AG04449 (cell line): ENCODE measurements around the gene MISP.
A peak's percentile ranks its signal among the peaks of the same experiment; 100 is the strongest.

Experiments used
- CTCF ChIA-PET: fragments of 350-600 bp; formaldehyde crosslinking; extraction: SDS; loops from one replicate; lab custom pipeline; 2021; ENCODE audit warnings: antibody characterized with exemption; lab: Yijun Ruan, JAX
- POLR2A ChIA-PET: fragments of 400-600, 350-600 bp; formaldehyde crosslinking; extraction: SDS; loops from one replicate; lab custom pipeline; 2020; ENCODE audit warnings: antibody characterized with exemption, inconsistent platforms; lab: Yijun Ruan, JAX
- DNase-seq: peaks from one replicate; pipeline ENCODE4 v3.0.0-alpha.2; 2010; ENCODE audit warnings: low read depth, low spot score
- H3K4me3 ChIP-seq: 2 replicates; pipeline ENCODE4 v1.5.1; 2011; ENCODE audit warnings: low read depth, mild to moderate bottlenecking, control low read depth, low read length
- CTCF ChIP-seq: IDR thresholded peaks from one replicate; pipeline ENCODE4 v1.5.1; 2011; ENCODE audit warnings: mild to moderate bottlenecking, moderate library complexity, low read length, control low read depth, inconsistent platforms; ENCODE audit not compliant: insufficient read depth; ENCODE audit errors: missing control alignments

Gene MISP

DNA sequence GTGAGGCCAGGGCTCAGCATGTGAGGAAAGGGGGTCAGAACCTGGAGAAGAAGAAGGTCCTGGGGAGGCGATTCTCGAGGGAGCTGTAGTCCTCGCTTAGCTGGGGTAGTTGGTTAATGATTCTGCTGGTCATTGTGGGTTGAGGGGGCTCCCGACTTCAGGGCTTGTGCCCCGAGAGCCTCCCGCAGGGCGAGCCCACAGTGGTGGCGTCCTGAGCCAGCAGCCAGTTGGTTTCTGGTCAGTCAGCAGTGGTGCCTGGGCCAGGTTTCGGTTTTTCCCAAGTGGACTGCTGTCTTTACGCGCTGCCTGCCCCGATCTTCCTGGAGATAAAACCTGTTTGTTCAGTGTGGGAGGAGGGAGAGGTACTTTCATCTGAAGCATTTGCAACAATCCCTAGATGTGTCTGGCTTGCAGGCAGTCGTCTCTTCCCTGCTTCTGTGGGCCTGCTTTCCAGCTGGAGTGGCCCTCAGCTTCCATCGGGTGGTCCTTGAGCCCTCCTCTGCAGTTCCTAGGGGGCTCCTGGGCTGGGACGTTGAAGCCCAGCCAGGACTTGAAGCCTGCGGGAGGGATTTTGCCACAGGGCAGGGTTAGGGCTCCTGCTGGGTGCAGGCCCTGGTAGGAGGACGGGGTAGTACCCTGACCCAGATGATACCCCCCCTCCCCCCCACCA is 49.6 kb downstream of the MISP start:
- ChIA-PET POLR2A (interaction anchor here (1.0 to 1.6 kb wide), 2 partner anchors 8 to 10 kb away, joined by 4 read pairs; no protein-coding TSS in a partner anchor), CTCF (interaction anchor here (0.7 to 2.9 kb wide), 3 partner anchors 10 to 56 kb away, joined by 3 to 17 read pairs (median 6); no protein-coding TSS in a partner anchor)
- TF ChIP-seq CTCF, result no peak
- peak overlapping the region; percentile 39 for H3K4me3 ChIP-seq
- no peak for DNase-seq

DNA sequence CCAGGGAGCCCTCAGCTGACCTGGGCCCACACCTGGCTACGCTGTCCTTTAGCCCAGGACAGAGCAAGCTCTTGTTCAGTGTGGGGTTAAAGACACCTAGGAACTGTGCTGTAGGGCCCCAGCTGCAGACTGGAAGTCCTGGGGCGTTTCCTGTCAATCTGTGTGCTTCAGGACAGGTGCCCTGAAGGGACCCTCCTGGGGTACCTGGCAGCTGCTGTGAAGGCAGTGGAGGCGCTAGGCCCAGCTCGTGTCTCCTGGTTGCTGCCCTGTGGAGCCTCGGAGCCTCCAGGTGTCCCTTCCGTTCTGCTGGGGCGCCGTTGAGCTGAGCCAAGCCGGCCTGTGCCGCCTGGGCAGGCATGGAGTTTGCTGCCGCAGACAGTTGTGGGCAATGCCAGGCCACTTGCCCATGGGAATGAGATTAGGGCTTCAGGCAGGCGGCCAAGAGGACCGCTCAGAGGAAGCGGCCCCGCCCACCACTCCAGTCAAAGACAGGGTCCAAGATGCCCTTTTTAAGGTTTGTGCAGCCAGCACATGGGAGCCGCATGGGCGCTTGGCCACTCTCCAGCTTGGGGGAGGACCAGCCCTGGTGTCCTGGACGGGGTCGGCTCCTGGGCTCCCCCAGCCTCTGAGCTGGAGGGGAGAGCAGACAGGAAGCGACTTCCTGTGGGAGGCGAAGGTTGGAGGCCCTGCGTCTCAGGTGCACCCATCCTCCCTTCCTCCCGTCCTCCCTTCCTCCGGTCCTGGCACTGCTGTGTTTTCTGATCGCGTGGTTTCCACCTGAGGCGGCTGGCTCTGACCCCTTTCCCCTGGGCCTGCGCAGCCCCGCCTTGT is 50.3 kb downstream of the MISP start:
- H3K4me3 ChIP-seq, result peak overlapping the region; percentile 39
- ChIA-PET CTCF (interaction anchor here (0.7 to 2.9 kb wide), 3 partner anchors 10 to 32 kb away, joined by 3 to 17 read pairs (median 3); no protein-coding TSS in a partner anchor), POLR2A (no interaction called here)
- TF ChIP-seq CTCF, result no peak
- DNase-seq, result no peak

DNA sequence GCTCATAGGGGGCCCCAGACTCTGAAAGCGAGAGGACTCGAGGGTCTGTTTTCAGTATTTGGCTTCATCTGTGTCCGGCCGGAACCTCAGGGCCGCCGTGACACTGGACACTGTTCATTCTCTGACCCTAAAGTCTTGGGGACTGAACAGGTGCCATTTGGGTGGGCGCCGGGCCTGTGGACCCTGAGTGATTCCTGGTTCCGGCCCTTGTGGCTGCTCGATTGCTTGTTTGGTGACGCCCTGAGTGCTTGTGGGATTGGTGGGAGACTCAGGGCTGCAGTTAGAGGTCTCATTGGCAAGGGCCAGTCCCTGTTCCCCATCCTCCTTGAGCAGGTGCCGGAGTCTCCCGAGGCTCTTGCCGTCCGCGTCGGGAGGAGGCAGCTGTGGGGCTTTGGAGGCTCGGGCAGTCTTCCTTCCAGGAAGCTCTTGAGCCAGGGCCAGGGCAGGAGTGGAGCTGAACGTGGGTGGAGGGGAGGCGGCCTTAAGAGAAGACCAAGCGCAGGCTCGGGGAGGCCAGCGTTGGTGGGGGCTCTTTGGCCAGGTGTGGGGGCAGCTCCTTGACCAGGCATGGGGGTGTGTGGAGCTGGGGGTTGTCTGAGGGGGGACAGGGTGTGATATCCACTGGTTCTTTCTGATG is 51.1 kb downstream of the MISP start:
- DNase-seq, result no peak
- POLR2A ChIA-PET, result interaction anchor here (0.6 kb wide), 1 partner anchor 23 kb away, joined by 3 read pairs; no protein-coding TSS in a partner anchor
- no peak for TF ChIP-seq CTCF
- CTCF ChIA-PET, result interaction anchor here (0.9 kb wide), 2 partner anchors 33 to 199 kb away, joined by 3 read pairs; no protein-coding TSS in a partner anchor
- H3K4me3 ChIP-seq, result no peak overlapping the region

- POLR2A ChIA-PET, result interaction anchor here (0.6 kb wide), 1 partner anchor 24 kb away, joined by 3 read pairs; no protein-coding TSS in a partner anchor
- DNase-seq, result no peak
- TF ChIP-seq CTCF, result no peak
- CTCF ChIA-PET, result interaction anchor here (0.9 kb wide), 1 partner anchor 199 kb away, joined by 3 read pairs; no protein-coding TSS in a partner anchor
- no peak overlapping the region for H3K4me3 ChIP-seq
These were observed 51.7 kb downstream of the MISP start for GRCh38 chr19:802498-803098.

- TF ChIP-seq CTCF, result no peak
- CTCF ChIA-PET, result no interaction called here
- H3K4me3 ChIP-seq, result no peak overlapping the region
- POLR2A ChIA-PET, result no interaction called here
- no peak for DNase-seq
These were observed 52.2 kb downstream of the MISP start for GRCh38 chr19:803099-803561.
